ENCODE measurements around the gene PLA2G12B.
"Not testable (repeated sequence)": the region's sequence is repeated elsewhere in the genome, so short reads cannot be mapped to it uniquely, and the experiment has no call there.

- not testable (repeated sequence) for TF ChIP-seq CTCF (conservative IDR thresholded peaks at IDR 0.05; ENCODE audit: low read length); EZH2phosphoT487 (IDR thresholded peaks at IDR 0.05; ENCODE audit: borderline replicate concordance, low read depth, low read length)
These were observed 35.2 kb upstream of the PLA2G12B start for GRCh38 chr10:72989771-72990170.
